Measurements from ENCODE around the gene LACC1.

DNA sequence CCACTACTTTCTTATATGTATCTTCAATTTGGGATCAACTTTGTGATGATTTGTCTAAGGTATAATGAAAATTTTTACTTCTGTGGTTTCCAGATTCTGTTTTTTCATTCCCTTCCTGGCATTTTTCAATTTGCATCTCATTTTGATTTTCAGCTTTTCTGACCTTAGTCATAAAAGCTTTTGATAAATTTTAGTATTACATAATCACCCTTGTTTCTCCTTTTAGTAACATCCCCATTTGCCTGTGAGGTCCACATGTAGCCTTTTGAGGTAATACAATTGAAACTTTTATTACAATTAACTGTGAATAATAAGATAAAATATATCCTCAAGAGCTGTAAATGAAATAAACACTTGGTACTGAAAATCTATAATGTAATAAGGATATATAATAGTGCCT lies 31.2 kb downstream of the LACC1 start:
- TF ChIP-seq EZH2 (IDR thresholded peaks at IDR 0.05; ENCODE audit: insufficient read depth, poor library complexity, severe bottlenecking): no peak
- TF ChIP-seq EZH2phosphoT487 (IDR thresholded peaks at IDR 0.05; ENCODE audit: insufficient read depth, low read depth): no peak

All from GM23248 (cell line).